ENCODE measurements around the gene WNK4. TPM values are rescaled to one million over a fixed set of nuclear protein-coding genes. Genes with fewer than 3 reads are reported as not detected.
A peak's percentile ranks its signal among the peaks of the same experiment; 100 is the strongest.
"Not testable (repeated sequence)": the region's sequence is repeated elsewhere in the genome, so short reads cannot be mapped to it uniquely, and the experiment has no call there.

WNK4 gene
- total RNA-seq (ENCODE audit: low replicate concordance), result 0.45 and 3.5 TPM in 2 replicates

DNA sequence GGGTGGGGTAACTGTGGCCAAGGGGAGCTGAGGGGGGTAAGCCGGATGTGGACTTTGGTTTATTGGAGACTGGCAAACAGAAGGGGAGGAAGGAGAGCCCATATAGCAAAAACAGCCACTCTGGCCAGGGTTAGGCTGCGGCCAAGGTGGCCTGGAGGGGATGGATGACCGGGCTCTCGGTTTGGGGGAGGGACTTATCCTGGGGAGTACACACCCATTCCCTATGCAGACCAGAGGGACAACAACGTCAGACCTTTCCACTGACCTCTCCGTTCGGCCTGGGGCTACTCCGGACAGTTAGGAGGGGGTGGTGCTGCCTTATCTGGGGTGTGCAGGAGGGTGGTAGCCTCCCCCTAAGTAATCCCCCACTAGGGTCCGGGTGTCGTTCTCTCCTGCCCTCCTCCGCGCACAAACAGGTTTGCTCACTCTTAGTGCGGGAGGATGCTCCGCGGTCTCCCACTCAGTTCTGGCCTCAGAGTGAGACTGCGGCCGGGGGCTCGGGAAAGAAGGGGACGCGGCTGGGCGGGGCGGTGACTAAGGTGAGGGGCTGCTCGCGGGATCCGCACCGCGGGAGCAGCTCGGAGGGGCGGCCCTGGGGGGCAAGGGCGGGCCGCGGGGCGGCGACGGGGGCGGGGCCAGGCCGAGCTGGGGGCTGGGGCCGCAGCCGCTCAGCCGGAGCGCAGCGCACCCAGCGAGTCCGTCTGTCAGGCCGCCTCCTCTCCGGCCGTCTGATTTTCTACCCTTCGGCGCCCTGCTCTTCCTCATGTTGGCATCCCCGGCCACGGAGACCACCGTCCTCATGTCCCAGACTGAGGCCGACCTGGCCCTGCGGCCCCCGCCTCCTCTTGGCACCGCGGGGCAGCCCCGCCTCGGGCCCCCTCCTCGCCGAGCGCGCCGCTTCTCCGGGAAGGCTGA, at the start of gene WNK4:
Gene WNK4 (plus strand): TSS at position 675 of the 915 bp plus-strand sequence. CDS start 89 bp downstream, at position 764.
- TF ChIP-seq, protein P1, sequence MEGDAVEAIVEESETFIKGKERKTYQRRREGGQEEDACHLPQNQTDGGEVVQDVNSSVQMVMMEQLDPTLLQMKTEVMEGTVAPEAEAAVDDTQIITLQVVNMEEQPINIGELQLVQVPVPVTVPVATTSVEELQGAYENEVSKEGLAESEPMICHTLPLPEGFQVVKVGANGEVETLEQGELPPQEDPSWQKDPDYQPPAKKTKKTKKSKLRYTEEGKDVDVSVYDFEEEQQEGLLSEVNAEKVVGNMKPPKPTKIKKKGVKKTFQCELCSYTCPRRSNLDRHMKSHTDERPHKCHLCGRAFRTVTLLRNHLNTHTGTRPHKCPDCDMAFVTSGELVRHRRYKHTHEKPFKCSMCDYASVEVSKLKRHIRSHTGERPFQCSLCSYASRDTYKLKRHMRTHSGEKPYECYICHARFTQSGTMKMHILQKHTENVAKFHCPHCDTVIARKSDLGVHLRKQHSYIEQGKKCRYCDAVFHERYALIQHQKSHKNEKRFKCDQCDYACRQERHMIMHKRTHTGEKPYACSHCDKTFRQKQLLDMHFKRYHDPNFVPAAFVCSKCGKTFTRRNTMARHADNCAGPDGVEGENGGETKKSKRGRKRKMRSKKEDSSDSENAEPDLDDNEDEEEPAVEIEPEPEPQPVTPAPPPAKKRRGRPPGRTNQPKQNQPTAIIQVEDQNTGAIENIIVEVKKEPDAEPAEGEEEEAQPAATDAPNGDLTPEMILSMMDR (IDR thresholded peaks at IDR 0.05; ENCODE audit: insufficient read depth, low read length), result no peak
- DNase-seq (ENCODE audit: low read depth), result no peak
- peak within 1 kb of the TSS; percentile 70 for H3K4me3 ChIP-seq (ENCODE audit: low read depth, low read length)

DNA sequence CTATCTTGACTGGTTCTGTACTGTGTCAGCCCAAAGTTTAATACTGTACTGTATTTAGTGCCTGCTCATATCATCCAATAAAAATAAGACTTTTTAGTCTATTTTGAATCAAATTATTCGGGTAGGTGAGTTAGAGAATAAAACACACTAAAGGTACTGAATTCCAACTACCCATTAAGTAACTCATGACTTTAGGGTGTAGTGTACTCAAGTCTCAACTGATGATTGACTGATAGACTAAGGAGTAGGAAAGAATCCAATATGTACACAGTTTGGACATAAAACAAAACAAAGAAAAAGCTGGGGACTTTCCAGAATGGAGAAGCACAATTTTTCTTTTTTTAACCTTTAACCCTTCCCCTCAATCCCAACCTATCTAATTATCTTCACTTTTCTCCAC, 39.7 kb upstream of the WNK4 start:
- H3K4me3 ChIP-seq (ENCODE audit: low read depth, low read length), result no peak overlapping the region
- TF ChIP-seq, protein P1 (IDR thresholded peaks at IDR 0.05; ENCODE audit: insufficient read depth, low read length), result no peak
- no peak for DNase-seq (ENCODE audit: low read depth)

DNA sequence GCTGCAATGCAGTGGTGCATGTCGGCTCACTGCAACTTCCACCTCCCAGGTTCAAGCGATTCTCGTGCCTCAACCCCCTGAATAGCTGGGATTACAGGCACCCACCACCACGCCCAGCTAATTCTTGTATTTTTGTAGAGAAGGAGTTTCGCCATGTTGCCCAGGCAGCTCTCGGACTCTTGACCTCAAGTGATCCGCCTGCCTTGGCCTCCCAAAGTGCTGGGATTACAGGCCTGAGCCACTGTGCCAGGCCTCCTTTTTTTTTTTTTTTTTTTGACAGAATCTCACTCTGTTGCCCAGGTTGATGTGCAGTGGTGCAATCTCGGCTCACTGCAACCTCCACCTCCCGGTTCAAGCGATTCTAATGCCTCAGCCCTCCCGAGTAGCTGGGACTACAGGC, 37.5 kb upstream of the WNK4 start:
- H3K4me3 ChIP-seq (ENCODE audit: low read depth, low read length); DNase-seq (ENCODE audit: low read depth): not testable (repeated sequence)

DNA sequence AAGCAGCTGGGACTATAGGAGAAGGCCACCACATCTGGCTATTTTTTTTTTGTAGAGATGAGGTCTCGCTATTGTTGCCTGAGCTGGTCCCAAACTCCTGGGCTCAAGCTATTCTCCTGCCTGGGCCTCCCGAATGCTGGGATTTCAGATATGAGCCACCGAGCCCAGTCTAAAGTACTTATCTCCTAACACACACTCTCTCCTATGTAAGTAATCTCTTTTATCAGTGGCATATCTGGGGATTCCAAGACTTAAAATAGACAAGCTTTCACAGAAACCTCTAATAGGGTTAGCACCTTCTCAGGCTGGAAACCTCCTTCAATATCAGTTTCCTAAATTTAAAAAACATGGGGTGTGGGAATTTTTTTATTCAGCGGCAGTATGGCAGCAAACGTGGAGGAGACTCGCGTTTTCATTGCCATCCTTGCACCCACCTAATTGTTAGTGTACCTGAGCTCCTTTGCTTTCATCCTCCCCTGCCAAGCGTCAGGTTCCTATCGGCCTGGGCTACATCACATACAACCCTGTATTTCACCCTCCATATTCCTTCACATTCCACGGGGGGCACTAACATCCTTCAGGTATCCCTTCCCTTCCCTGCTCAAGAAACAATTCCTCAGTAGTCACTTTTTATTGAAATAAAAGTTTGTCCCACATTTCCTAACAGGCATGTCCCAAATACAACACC, 36.7 kb upstream of the WNK4 start:
- TF ChIP-seq, protein P1 (IDR thresholded peaks at IDR 0.05; ENCODE audit: insufficient read depth, low read length), result peak; percentile 42
- DNase-seq (ENCODE audit: low read depth), result no peak

DNA sequence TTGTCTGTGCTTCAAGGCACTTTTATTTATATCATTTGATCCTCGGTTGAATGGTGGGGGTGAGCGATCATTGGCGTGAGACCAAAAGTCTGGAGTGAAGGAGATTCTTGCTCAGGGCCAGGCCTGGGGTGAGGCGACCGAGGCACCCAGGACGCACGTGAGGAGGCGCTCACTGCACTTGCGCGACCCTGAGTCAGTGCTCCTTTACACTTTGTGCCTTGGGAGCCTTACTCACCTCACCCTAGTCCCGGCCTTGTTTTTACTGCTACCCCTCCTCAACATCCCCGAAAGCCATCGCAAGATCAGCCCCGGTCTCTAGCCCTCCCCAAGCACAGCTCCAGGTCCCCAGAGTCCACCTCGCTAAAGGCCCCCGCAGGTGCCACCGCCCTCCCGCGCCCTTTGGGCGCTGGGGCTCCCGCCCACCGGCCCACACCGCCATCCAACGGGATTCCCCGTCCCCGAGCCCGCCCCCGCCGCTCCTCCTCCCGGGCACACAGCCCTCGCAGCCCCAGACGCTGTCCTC, 36.1 kb upstream of the WNK4 start:
- H3K4me3 ChIP-seq (ENCODE audit: low read depth, low read length), result peak overlapping the region; percentile 86
- TF ChIP-seq, protein P1 (IDR thresholded peaks at IDR 0.05; ENCODE audit: insufficient read depth, low read length), result no peak
- DNase-seq (ENCODE audit: low read depth), result peak; percentile 38

More for the DNA sequence above, 36.7 kb upstream of the WNK4 start:
- H3K4me3 ChIP-seq (ENCODE audit: low read depth, low read length), result peak overlapping the region; percentile 86

DNA sequence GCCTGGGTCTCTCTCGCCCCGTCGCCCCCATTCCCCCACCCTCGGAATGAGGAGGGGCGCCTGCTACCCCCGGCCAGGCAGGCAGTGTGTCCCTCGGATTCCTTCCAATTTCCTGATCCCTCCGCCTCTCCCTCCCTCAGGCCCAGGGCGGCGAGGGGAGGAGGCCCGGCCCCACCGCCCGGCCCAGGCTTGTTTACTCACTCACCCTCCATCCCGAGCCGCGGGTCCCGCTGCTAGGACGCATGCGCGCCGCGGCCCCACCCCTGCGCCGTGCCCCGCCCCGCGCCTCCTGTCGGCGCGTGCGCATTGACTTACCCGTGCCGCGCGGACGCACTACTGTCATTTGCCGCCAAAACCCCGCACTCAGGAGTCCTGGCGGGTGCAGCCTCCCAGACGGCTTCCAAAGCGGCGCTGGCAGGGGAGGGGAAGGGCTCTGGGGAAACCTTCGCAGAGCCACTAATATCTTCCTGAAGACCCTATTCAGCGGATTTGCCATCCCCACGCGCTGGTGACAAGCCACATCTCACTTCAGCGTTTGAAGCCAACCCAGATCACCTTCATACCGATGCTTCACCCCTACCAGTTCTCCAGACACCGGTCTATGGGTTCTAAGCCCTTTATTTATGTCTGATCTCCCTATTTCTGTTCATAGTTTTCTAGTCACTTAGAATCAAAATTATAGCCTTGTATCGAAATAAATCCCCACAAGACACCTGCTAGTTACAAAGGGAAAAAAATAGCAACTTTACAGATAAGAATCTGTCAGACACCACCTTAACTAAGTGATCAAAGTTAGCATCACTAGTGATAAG, 35.4 kb upstream of the WNK4 start, which contains the start of gene EZH1:
Gene EZH1 (minus strand): TSS at position 235 of the 812 bp plus-strand sequence. CDS start 16,099 bp downstream, outside the sequence.
- H3K4me3 ChIP-seq (ENCODE audit: low read depth, low read length), result peak within 1 kb of the TSS; percentile 86
- peak; percentile 85 for DNase-seq (ENCODE audit: low read depth)
- TF ChIP-seq, protein P1 (IDR thresholded peaks at IDR 0.05; ENCODE audit: insufficient read depth, low read length), result no peak
